CMK (cell line): Measurements from ENCODE around the gene TPM1.

Source experiments
- DNase-seq: peaks from one replicate; pipeline ENCODE4 v3.0.0-alpha.2; 2010; ENCODE audit warnings: low read depth

The TPM1 gene

GRCh38 chr15:63016234-63016633 lies 26.3 kb upstream of the TPM1 start:
- no peak for DNase-seq

- no peak for DNase-seq
These were observed 23.9 kb upstream of the TPM1 start for GRCh38 chr15:63018639-63019038.

- DNase-seq = no peak
These were observed 22.9 kb upstream of the TPM1 start for GRCh38 chr15:63019511-63020109.

GRCh38 chr15:63020128-63020527 lies 22.4 kb upstream of the TPM1 start:
- DNase-seq = no peak

- DNase-seq = no peak
These were observed 21.7 kb upstream of the TPM1 start for GRCh38 chr15:63020759-63021430.

GRCh38 chr15:63022181-63022580 lies 20.4 kb upstream of the TPM1 start:
- no peak for DNase-seq

DNA sequence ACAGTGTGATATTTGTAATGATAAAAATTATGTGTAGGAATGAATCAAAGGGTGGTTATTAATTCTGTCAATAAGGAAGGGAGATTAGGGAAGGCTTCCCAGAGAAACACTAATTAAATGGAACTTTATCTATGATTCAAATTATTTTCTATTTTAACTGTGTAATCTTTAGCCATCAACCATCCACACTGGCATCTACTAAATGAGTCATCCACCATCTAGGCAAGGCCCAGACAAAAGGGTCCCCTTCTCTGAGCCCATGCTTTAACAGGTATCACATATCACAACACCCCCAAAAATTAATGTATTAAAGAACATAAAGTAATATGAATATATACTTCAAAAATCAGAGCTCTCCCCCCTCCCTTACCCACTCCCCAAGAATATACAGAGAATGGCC lies 19.9 kb upstream of the TPM1 start:
- DNase-seq = no peak

- no peak for DNase-seq
These were observed 19.1 kb upstream of the TPM1 start for GRCh38 chr15:63023351-63023945.

DNA sequence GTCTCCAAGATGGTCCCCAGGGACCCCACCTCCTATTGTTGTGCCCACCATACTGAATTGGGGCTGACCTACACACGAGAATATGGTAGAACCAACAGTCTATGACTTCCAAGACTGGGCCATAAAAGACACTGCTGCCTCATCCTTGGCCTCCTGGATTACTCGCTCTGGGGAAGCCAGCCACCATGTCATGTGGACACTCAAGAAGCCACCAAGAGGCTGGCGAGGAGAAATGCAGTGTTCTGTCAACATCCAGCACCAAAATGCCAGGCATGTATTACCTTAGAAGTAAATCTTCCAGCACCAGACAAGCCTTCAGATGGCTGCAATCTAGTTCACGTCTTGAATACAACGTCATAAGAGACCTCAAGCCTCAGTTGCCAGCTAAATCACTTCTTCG lies 17.1 kb upstream of the TPM1 start:
- no peak for DNase-seq

GRCh38 chr15:63027646-63028045 lies 14.9 kb upstream of the TPM1 start:
- no peak for DNase-seq

GRCh38 chr15:63028442-63029110 lies 14.0 kb upstream of the TPM1 start:
- no peak for DNase-seq

- no peak for DNase-seq
These were observed 12.9 kb upstream of the TPM1 start for GRCh38 chr15:63029676-63030075.

DNA sequence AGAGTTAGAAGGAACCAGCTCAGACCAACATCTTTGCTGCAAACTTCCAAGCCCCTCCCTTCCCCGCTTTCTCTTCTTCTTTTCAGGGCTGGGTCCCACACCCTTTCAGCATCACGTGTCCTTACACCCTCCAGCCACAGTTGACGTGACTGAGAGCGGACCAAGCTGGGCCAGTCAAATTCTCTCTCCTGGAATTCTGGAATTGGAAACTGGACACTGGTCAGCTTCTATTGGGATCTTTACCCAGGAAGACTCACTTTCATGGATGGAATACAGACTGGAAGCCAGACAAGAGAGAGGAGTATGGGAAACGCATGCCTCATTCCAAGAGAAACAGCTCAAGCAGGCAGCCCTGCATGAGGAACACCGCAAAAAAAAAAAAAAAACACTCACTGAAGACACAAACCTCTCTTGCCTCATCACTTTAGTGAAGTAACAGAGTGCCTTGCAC lies 12.4 kb upstream of the TPM1 start:
- DNase-seq = no peak

GRCh38 chr15:63034578-63034977 lies 8.0 kb upstream of the TPM1 start:
- no peak for DNase-seq

GRCh38 chr15:63035253-63035652 lies 7.3 kb upstream of the TPM1 start:
- DNase-seq = no peak

DNA sequence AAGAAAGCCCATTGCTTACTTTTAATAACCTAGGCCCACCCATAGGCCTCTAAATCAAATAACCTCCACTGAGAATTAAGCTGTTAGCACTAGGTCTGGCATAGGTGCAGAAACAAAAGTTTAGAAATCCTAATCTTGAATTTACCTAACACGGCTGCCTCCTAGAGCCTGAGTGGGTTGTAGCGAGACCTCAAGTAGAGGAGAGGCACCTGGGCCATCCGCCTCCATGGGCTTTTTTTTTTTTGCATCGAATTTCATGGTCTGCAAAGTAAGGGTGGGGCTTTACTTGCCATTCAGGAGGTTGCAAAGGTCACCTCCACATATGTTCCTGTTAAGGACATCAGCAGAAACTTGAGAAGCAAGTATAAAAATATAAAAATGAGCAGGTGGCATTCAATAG lies 6.6 kb upstream of the TPM1 start:
- DNase-seq = no peak

GRCh38 chr15:63037976-63038720 lies 4.4 kb upstream of the TPM1 start:
- DNase-seq = no peak

GRCh38 chr15:63038926-63039673 lies 3.4 kb upstream of the TPM1 start:
- DNase-seq = no peak

- DNase-seq = no peak
These were observed 2.7 kb upstream of the TPM1 start for GRCh38 chr15:63039811-63040210.

DNA sequence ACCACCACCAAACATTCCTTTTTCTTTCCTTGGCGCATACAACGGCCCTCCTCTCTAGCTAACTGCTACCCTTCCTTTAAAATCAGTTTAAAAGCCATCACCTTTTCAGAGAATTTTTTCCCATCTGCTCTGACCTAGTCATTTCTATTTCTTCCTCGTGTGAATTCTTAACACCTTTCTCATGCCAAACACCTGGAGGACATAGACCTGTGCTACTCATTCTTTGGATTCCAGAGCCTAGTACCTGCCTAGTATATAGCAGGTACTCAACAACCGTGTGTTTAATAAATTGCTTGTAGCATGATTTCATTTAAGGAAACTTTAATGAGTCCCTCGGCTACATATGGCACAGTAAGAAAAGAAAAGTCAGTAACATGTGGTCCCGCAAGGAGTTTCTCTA lies 2.0 kb upstream of the TPM1 start:
- DNase-seq = no peak

DNA sequence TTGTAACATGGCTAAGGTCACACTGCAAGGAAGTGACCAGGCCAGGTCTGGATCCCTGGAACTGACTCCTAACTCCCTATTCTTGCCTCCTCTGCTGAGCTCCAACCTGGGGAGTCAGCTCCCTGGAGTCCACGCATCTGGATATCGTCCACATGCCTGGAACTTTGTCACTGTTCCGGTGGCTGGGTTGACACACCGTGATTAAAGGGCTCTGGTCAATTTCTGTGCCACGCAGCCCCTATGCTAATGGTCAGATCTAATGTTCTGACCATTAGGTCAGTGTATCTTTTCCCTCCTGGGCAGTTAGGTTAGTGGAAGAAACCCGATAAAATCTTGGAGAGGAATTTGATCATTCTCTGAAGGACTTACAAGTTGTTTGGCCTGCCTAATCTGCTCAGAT lies 1.6 kb upstream of the TPM1 start:
- DNase-seq = no peak
